ENCODE results near the gene QPCT.

Gene QPCT

DNA sequence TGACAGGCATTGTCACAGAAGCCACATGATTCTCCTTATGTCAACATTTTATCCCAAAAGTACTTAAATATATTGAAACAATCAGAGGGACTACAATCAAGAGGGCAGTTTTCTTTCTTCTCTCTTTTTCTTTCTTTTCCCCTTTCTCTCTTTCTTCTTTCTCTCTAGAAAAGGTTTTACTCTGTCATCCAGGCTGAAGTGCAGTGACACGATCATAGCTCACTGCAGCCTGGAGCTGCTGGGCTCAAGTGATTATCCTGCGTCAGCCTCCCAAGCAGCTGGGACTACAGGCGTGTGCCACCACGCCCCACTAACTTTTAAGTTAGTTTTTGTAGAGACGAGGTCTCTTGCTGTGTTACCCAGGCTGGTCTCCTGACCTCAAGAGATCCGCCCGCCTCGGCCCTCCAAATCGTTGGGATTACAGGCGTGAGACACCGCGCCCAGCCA is 18.8 kb upstream of the QPCT start:
- no peak for DNase-seq

DNA sequence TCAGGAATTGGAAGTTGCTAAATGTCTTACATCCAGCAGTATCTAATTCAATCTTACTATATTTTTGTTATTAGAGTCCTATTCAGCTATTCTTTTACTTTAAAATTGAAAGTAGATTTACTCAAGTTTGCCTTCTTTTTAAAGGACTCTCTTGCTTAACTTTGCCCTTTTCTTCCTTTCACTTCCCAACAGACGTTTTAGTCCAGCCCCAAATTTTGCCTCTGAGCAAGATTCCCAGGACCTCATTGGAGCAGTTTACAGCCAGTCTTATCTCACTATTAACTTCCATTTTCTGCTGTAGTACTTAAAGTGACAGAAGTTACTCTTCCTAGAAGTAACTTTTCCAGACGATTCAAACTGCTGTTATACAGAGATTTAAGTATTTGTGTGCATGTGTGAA is 18.1 kb upstream of the QPCT start:
- no peak for DNase-seq

DNA sequence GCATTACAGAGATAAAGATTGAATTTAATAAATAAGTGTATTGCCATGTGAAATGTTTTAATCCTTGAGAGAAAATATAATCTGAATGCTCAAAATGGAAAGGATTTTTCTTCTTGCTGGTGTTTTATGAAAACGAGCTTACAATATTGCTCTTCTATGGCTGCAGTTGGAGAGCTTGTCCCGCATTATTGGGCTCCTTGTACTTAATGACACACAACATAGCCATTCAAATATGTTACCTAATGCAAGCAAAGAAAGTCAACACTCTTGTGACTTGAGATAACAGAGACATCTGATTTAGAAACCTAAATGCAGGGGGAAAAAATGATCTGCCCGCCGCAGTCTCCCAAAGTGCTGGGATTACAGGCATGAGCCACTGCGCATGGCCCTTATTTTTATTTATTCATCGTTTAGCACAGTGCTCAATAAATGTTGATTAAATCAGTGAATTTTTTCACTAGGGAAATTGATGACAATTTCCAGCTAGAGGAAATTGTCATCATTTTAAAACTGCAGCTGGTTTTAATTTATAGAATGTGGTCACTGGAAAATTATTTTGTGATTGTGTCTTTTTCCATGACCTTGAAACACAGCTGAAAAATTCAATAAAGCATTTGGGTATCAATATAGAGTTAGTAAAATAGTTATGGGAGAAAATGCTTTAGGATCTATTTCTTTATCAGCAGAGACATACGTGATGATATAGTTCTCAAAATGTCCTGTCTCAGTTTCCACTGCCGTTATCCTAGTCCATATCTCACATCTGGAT is 17.4 kb upstream of the QPCT start:
- DNase-seq, result no peak

DNA sequence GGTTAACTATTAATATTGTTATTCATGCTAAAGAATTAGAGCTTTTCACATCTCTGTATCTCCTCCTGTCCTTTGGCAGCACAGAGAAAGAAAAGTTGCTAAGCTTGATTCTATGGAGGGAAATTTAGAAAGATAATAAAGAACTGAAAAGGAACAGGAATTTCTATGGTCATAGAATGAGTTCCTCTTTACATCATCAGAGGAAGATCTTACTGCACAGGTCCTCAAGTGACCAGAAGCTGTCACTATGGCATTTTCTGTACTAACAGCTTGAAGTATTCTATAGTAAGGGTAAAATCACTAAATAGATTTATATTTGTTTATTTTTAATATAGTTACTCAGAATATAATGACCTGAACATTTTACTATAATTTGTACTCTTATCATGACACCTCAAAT is 13.7 kb upstream of the QPCT start:
- DNase-seq, result no peak

DNA sequence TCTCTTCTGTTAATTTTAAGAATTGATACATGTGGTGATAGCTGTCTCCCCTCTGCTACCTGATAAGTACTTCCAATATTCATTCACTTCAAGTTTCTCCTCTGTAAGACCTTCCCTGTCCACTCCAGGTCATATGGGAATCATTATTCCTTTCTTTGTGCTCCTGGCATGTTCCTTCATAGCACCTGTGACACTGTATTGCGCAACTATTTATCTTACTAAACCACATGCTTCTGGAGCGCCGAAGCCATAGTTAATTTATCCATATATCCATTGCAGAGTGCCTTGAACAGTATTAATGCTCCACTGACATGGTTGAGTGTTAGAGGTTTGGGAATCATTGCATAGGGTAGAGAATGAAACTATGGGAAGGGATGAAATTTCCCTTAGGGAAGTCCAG is 11.9 kb upstream of the QPCT start:
- DNase-seq, result no peak

DNA sequence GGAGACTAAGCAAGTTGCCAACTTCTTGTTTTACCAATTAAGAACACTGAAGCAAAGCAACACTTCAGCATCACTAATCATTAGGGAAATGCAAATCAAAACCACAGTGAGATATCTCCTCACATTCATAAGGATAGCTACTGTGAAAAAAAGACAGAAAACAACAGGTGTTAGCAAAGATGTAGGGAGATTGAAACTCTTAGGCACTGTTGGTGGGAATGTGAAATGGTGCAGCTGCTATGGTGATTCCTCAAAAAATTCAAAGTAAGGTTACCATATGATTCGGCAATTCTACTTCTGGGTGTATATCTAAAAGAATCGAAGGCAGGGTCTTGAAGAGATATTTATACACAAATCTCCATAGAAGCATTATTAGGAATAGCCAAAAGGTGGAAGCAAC is 11.2 kb upstream of the QPCT start:
- no peak for DNase-seq

DNA sequence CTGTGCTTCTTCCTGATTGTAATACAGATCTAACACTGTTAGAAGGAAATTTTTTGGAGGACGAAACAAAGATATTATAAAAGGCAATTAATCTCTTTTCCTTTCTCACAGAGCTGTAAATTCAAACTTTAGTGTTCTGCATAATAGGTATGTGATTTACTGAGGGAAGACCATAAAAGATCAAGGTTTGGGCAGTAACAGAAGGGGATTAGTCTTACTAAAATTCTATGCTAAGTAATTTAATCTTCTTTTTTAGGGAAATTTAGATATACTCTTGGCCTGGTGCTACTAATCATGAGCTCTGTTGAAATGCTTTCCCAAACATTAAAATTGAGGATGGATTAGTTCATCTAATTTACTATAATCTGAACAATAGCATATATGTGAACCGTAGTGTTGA is 8.8 kb upstream of the QPCT start:
- DNase-seq, result no peak

DNA sequence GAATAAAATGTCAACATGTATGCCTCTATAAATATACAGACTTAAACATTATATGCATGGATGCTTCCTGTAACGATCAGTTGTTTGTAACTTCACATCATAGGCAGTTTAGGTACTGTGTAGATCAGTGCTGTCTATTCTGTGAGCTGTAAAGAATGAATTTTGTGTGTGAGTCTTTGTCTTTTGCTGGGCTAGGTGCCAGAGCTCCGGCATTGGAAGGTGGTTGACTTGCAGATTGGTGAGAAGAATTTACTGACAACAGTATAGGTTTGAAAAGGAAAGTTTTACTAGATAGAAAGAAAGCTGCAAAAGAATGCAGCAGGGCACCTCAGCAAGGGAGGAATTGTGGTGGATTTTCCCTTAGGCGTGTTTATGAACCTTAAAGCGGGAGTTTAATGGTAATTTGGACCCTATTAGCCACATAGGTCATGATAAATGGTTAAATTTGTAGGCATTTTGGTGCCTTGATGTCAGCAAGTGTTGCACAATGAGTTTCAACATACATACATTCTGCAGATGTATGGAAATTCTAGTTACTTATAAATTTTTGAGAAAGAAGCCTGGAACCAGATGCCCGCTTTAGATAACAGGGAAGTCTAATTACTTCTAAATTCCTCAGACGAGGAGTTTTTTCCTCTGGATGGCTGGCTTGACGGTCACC is 6.7 kb upstream of the QPCT start:
- no peak for DNase-seq

DNA sequence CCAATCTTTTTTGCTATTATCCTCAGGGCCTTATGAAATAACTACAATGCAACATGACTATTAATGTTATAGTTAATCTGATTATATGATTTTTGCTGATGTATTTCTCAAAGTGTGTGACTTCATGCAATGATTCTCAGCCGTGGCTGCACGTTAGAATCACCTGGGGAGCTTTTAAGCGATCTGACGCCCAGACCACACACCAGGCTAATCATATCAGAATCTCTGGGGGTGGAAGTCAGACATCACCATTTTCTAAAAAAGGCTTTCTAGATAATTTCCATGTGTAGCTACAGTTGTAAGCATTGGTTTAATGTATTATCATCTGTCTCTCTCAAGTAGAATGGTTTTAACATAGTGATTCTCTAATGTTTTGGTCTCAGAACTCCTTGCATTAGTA is 5.5 kb upstream of the QPCT start:
- DNase-seq, result no peak

DNA sequence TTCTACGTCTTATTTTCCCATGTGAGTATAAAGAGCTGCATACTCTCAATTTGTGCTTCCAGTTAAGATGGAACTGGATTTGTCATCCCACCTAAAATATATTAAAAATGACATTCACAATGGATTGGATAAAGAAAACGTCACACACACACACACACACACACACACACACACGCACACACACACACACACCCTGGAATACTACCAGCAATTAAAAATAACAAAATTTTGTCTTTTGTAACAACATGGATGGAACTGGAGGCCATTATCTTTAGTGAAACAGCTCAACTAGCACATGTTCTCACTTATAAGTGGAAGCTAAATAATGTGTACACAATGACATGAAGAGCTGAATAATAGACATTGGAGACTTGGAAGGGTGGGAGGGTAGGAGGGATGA is 3.8 kb upstream of the QPCT start:
- no peak for DNase-seq

DNA sequence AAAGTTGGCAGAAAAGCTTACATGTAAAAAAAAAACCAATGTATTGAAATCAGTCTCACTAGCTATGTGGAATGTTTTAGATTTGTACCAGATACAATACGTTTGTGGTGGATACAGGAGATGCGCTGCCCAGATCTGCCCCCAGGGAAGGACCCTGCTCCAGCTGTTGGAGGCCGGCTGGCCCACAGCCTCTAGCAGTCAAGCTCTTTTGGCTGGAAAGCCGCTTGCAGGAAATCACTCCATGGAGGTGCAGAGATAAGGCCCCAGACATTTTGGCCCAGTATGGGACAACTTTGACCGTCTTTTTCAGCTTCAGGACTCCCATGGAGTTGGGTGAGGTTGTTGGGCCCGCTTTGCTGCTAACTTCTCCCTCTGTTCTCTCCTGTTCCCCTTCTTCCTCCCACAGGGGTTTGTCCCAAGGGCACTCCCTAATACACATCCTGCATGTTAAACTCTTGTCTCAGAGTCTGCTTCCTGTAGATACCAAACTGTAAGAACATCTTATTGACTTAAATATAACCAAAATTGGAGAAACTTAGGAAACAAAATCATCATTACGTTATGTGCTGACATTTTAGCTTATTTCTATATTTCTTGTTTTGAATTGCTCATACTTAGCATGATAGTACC is 1.7 kb upstream of the QPCT start:
- no peak for DNase-seq

DNA sequence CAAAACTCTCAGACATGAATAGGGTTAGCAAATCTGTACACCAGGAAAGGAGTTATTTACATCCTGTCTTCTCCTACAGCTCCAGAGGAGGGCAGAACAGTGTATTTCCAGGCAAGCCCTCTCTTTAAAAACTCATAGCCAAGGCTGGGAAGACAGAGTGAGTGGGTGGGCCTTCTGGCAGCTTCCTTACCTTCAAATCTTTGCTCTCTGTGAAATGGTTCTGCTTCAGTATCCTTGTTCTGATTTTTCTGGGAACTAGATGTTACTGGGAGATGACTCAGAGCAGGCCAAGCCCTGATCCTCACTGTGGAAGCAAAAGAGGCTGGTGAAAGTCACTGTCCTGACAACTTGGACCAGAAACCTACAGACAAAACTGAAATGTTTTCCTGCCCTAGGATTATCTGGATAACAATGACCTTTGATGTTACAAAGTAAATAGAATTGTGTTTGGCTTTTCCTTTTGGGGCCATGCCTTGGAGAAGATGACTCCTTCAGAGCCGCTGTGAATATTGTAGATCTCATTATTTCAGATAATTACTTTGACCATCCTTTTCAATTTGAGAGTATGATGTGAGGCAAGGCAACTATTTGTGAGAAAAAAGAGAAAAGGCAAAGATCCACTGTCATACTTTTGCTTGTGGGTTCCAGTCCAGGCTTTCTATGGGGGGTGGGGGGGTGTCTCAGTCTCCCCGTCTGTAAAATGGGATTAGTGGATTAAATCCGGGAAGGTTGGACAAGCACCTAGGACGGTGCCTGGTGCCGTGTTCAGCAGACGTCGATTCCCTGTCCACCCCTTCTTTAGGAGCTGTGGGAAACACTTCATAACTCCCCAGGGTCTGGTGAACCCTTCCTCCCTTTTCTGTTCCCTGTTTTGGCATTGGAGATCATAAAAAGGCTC is 644 bp upstream of the QPCT start:
- peak; percentile 36 for DNase-seq

DNA sequence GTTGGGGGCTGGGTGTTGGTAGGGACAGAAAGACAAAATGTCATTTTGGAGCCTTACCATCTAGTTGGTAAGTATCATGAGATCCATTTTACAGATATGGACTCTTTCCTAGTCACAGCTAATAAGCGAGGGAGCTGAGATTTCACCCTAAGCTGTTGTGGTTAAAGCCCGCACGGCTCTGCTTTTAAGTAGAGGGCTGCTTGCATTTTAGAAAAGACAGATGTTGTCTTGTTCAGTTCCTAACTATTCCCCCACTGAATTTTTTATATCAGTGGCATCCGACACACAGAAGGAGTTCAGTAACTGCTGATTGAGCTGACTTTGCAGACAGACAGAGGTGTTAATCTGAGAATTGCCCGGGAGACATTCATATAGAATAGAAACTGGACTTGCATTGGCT is 3.7 kb downstream of the QPCT start:
- DNase-seq, result no peak

DNA sequence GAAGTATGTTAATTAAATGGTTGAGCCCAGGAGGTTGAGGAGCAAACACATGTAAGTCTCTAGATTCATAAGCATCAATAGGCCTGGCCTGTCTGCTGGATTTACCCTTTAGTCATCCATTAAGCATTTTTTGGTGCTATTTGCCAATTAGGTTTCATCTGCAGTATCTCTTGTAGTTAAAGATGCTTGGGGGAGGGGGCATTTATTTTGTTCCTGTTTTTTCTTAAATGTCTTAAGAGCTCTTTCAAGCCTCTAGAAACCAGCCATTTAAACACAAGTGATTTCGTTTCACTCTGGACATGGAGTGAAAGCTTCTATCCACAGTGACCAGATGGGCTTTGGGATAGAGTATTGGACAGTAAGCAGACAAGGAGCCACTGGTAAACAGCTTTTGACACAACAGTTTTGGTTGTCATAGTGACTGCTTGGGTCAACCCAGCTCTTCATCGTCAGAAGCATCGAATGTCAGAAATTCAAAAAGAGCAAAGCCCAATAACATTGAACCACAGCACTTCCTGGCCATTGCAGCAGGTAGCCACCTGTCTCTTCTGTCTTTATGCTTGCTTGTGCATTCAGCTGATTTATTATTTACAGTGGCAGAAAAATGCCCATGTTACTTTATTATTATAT is 4.9 kb downstream of the QPCT start:
- DNase-seq, result peak; percentile 87

DNA sequence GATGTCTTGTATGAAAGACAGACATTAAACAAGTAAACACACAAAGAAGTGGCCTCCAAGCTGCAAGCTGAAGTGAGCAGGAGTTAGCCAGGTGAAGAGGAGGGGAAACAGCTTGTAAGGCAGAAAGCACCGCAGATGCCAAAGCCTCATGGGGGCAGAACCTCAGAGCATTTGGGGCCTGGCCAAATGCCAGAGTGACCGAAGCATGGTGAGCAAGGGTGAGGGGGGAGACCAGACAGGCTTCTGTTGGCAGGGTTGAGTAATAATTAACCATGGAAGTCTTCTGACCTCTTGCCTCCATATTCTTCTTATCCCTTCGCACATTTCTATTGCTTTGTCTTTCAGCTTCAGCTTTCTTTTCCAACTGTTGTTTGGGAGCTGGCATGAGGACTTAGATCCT is 5.6 kb downstream of the QPCT start:
- peak; percentile 83 for DNase-seq

DNA sequence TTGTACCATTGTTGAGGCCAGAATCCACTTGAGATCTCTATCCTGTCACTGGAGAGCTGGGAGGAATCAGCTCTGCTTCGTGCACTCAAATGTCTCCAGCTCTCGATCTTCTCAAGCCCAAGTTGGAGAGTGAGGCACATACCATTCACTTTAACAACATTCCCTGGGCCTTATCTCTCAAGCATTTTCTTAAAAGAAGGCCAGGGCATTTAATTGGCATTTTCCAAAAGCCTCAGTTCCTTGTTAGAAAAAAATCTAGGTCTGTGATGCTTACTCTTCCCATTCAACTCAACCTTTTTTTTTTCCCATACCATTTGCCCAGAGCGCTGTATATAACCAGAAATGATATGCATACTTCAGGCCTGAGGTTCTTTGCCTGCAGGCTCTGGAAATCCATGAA is 10.1 kb downstream of the QPCT start:
- DNase-seq, result no peak

DNA sequence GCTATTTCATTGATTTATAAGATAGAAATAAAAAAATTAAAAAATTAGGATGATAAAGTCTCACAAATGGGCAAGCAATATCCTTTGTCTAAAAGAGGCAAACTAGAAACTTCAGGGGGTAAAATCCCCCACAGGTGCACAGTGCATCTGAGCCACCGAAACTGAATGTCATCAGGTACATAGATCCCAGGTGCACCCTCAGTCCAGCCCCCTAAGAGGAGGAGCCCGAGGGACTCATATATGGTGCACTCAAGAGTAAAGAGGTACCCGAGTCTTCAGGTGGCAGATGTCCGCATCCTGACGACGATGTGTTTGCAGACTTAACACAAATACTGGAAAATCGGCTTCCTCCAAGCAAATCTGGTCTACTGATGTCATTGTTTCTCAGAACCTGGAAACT is 11.3 kb downstream of the QPCT start:
- DNase-seq, result no peak

DNA sequence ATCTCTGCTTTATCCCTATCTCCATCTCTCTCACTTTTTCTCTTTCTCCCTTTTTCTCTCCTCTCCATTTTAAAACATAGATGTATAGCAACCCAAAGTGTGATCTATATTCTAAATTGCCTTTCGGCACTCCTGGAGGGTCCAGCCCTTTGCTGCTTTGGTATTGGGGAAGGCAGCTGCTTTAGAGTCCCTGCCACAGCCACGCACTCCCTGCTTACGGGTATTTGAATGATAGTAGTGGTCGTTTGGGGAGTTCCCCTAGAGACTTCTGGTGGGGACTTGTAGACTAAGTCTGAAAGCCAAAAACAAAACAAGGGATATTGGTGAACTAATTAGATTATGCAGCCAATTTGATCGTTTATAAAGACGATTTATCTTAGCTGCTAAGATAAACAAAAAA is 11.9 kb downstream of the QPCT start:
- DNase-seq, result no peak

DNA sequence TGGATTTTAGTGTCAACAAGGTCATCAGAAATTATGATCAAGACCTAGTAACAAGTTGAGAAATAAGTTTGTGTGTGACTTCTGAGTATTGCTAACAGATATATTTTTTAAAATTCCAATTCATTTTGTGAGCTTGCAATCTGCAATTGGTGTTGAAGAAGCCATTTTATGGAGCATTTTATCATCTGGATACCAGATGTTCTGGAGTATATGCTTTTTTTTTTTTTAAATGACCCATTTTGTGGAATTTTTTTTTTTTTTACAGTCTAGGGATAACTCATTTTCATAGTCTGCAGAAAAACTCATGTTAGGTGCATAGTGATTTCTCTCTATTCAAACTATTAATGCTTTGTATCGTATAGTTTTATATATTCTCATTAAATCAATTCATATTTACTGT is 12.6 kb downstream of the QPCT start:
- DNase-seq, result no peak

DNA sequence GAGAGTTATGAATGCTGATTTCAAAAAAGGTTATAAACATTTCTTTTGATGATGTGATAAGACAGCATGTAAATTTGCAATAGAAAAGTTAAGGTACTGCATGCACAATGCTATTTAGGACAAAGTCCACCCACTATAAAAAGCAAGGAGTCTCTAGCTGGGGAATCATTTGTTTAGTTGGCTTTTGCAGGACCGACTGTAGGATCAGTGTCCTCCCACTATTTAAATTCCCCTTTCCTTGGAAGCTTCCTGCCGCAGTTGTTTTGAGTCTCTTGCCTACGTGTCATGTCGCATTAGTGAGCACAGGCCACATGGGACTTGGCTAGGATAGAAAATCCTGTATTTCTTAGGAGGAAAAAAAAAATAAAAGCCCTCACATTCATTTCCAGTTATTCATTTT is 13.1 kb downstream of the QPCT start:
- DNase-seq, result no peak

DNA sequence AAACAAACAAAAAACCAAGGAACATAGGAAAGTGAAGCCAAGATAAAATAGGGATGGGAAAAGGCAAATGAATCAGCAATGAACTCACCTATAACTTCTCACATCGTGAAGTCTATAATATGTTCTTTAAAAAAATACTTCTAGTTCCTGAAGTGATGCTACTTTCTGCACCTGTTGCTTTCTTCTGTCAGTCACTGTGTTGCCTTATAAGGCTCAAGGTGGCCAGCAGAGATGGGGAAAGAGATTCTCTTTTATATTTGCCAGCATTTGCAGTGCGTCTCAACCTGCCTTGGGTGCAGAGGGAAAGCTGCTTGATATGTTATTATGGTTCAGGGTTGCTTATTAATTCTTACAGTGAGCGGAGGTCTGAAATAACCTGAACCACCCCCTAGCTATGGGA is 14.0 kb downstream of the QPCT start:
- DNase-seq, result no peak

DNA sequence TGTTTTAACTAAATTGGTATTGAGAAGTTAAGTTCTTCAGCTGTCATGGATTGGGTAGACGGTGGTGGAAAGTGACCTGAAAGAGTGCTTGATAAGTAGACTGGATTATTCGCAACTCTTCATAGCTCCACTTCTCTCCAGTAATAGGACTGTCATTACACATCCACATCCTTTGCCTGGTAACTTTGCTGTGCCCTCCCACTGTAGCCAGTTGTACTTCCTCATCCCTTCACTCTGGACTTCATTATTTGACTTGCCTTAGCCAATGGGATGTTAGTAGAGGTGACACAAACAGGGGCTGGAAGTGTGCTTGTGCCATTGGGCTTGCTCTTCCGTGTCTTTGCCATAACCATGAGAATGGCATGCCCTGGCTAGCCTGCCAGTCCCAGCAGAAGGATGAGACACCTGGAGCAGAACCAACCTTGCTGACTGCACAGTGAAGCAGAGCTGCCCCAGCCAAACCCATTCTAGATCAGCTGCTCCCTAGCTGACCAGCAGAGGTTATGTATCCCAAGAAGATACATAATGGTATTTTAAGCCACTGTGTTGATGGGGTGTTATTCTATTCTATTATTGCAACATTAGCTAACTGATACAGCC is 16.9 kb downstream of the QPCT start:
- DNase-seq, result no peak

Measured in DMS153 (cell line).